Measurements from ENCODE around the gene RBM33. TPM values are rescaled to one million over a fixed set of nuclear protein-coding genes. Genes with fewer than 3 reads are reported as not detected.

Gene RBM33
- total and polyA plus RNA-seq, 9 of the 15 experiments (the other 6 are each of a cell fraction or from before 2014, with no cell fraction given), result 4.4 to 80.7 (median 27.3) TPM

- TF ChIP-seq TFAP4 (CRISPR knock-in tag; IDR thresholded peaks at IDR 0.05; ENCODE audit: borderline replicate concordance), result no peak
- TF ChIP-seq ZNF75A (CRISPR knock-in tag; IDR thresholded peaks at IDR 0.05), result no peak
- no peak for TF ChIP-seq HMG20B (CRISPR knock-in tag; IDR thresholded peaks at IDR 0.05)
- TF ChIP-seq NUFIP1 (IDR thresholded peaks at IDR 0.05; ENCODE audit: partially characterized antibody), result no peak
- no peak for TF ChIP-seq PHB2 (IDR thresholded peaks at IDR 0.05; ENCODE audit: low read depth)
- no peak for TF ChIP-seq STAT5B (CRISPR knock-in tag; IDR thresholded peaks at IDR 0.05)
- TF ChIP-seq CREB1 (IDR thresholded peaks at IDR 0.05), result no peak
- no peak for TF ChIP-seq CREB1 (CRISPR knock-in tag; IDR thresholded peaks at IDR 0.05)
- TF ChIP-seq ZFP1 (CRISPR knock-in tag; IDR thresholded peaks at IDR 0.05), result no peak
- TF ChIP-seq ZNF79 (CRISPR knock-in tag; IDR thresholded peaks at IDR 0.05; ENCODE audit: low read depth), result no peak
- no peak for TF ChIP-seq POLR2AphosphoS2 (IDR thresholded peaks at IDR 0.05; ENCODE audit: low read length)
- TF ChIP-seq DPF2 (IDR thresholded peaks at IDR 0.05), result peak; percentile 88
- no peak for TF ChIP-seq SREBF1 (IDR thresholded peaks at IDR 0.05; ENCODE audit: borderline replicate concordance, low read depth, low read length)
- TF ChIP-seq ESRRA (IDR thresholded peaks at IDR 0.05; ENCODE audit: borderline replicate concordance, low read depth), result no peak
- no peak for TF ChIP-seq HIVEP1 (CRISPR knock-in tag; IDR thresholded peaks at IDR 0.05)
- no peak for TF ChIP-seq DLX4 (CRISPR knock-in tag; IDR thresholded peaks at IDR 0.05)
- TF ChIP-seq ARID3B (CRISPR knock-in tag; IDR thresholded peaks at IDR 0.05; ENCODE audit: borderline replicate concordance), result no peak
- no peak for TF ChIP-seq RNF2 (IDR thresholded peaks at IDR 0.05)
- TF ChIP-seq ZNF644 (tag; IDR thresholded peaks at IDR 0.05; ENCODE audit: low read depth), result peak; percentile 42; the same call in 1 of the 2 replicates
- no peak for TF ChIP-seq PTTG1 (tag; IDR thresholded peaks at IDR 0.05; ENCODE audit: low read depth)
- peak; percentile 87 for TF ChIP-seq ZNF121 (CRISPR knock-in tag; conservative IDR thresholded peaks at IDR 0.05)
- no peak for TF ChIP-seq PHF8 (IDR thresholded peaks at IDR 0.05; ENCODE audit: borderline replicate concordance, low read length)
- TF ChIP-seq NKRF (IDR thresholded peaks at IDR 0.05; ENCODE audit: borderline replicate concordance), result no peak
- TF ChIP-seq ELF1 (tag; IDR thresholded peaks at IDR 0.05), result no peak
- no peak for TF ChIP-seq FOXK2 (conservative IDR thresholded peaks at IDR 0.05 in 1 of 2, IDR thresholded peaks at IDR 0.05 in 1 of 2; ENCODE audit: low read depth in 2 of 2)
- no peak for TF ChIP-seq L3MBTL2 (IDR thresholded peaks at IDR 0.05)
- no peak for TF ChIP-seq ZBTB17 (CRISPR knock-in tag; IDR thresholded peaks at IDR 0.05)
- no peak for TF ChIP-seq ZNF785 (CRISPR knock-in tag; IDR thresholded peaks at IDR 0.05)
Measured at GRCh38 chr7:155660059-155660757, 15.7 kb downstream of the RBM33 start (continued).

Measured in K562 (cell line).